HepG2 (cell line): ENCODE measurements around the gene DDX20. TPM values are rescaled to one million over a fixed set of nuclear protein-coding genes. Genes with fewer than 3 reads are reported as not detected.

Source experiments
- ATAC-seq: fragments of 200-7000 bp; cut with Tn5 transposase; 3 replicates; pipeline ENCODE4 v1.9.1; 2020; ENCODE audit warnings: mild to moderate bottlenecking, moderate library complexity
- BruUV-seq: library from RNA; stranded (reverse); fragments of 400-500 nt; replicated peaks from 2 replicates; lab custom pipeline; 2021; lab: Mats Ljungman, UMichigan
- CTCF ChIA-PET: fragments of 300-600 bp; formaldehyde crosslinking; extraction: SDS; loops from one replicate; lab custom pipeline; 2021; ENCODE audit warnings: low total read pairs, inconsistent platforms, low intra/inter-chr PET ratio; lab: Yijun Ruan, JAX
- POLR2A ChIA-PET: fragments of 350-600 bp; sonication (Branson Sonifier 250); formaldehyde crosslinking; loops from one replicate; lab custom pipeline; 2020; ENCODE audit warnings: antibody characterized with exemption, inconsistent platforms; lab: Yijun Ruan, JAX
- DNase-seq: peaks from one replicate; pipeline ENCODE4 v3.0.0-alpha.2; 2015; ENCODE audit warnings: low spot score
- FAIRE-seq: peaks from 3 replicates; lab custom pipeline; 2011; peaks lifted over from hg19 to GRCh38; lab: Jason Lieb, UNC
- H2AFZ ChIP-seq: one replicate; pipeline ENCODE4 v1.6.1; 2011; ENCODE audit warnings: low read length, inconsistent platforms
- H3K27ac ChIP-seq: fragments of 300-600 bp; 3 replicates; pipeline ENCODE4 v1.8.0; 2011; ENCODE audit warnings: mixed run types, mild to moderate bottlenecking, mixed read lengths, low read length, inconsistent platforms; ENCODE audit not compliant: insufficient read depth; ENCODE audit errors: extremely low read length
- H3K27me3 ChIP-seq, 2 experiments: fragments of 200-600 bp in 1 of 2; 2 replicates in 1 of 2; 3 replicates in 1 of 2; pipeline versions ENCODE4 v1.6.0 to v1.8.0; 2011; ENCODE audit warnings: low read length in 2 of 2, mild to moderate bottlenecking in 2 of 2, moderate library complexity in 2 of 2, inconsistent platforms in 1 of 2; ENCODE audit not compliant: insufficient read depth in 2 of 2, control insufficient read depth in 1 of 2
- H3K36me3 ChIP-seq, 2 experiments: fragments of 200-600 bp in 1 of 2; replicated peaks in 1 of 2; 2 replicates in 1 of 2; 3 replicates in 1 of 2; pipeline versions ENCODE4 v1.5.1 to v1.8.0; 2011; ENCODE audit warnings: low read length in 2 of 2, inconsistent platforms in 1 of 2; ENCODE audit not compliant: insufficient read depth in 2 of 2, control insufficient read depth in 1 of 2
- H3K4me1 ChIP-seq: 2 replicates; pipeline ENCODE4 v1.5.1; 2012; ENCODE audit warnings: low read length, inconsistent platforms; ENCODE audit not compliant: insufficient read depth
- H3K4me2 ChIP-seq: 2 replicates; pipeline ENCODE4 v1.6.0; 2011; ENCODE audit warnings: low read depth, low read length, inconsistent platforms
- H3K4me3 ChIP-seq, 3 experiments: fragments of 200-600 bp in 1 of 3; sonication (generic), shearing (Covaris generic) in 1 of 3; replicated peaks in 1 of 3; 2 replicates each; pipeline ENCODE4 v1.5.1; 2011 to 2016; ENCODE audit warnings: low read length in 3 of 3, inconsistent platforms in 2 of 3, low read depth in 2 of 3, mild to moderate bottlenecking in 2 of 3, control low read depth in 1 of 3, mixed read lengths in 1 of 3; ENCODE audit not compliant: insufficient read depth in 1 of 3
- H3K79me2 ChIP-seq: one replicate; pipeline ENCODE4 v1.6.1; 2011; ENCODE audit warnings: low read length, inconsistent platforms; ENCODE audit not compliant: insufficient read depth
- H3K9ac ChIP-seq: 2 replicates; pipeline ENCODE4 v1.6.0; 2011; ENCODE audit warnings: mild to moderate bottlenecking, low read depth, low read length, inconsistent platforms; ENCODE audit not compliant: insufficient read depth
- H3K9me3 ChIP-seq: 2 replicates; pipeline ENCODE4 v1.5.1; 2012; ENCODE audit warnings: mild to moderate bottlenecking, low read length
- H4K20me1 ChIP-seq: 2 replicates; pipeline ENCODE4 v1.6.0; 2011; ENCODE audit warnings: inconsistent platforms, mild to moderate bottlenecking, low read length, moderate library complexity; ENCODE audit not compliant: insufficient read depth
- ARNT ChIP-seq: fragments of 450-650 bp; IDR thresholded peaks from 2 replicates; pipeline ENCODE4 v1.6.1; 2017
- GABPB1 ChIP-seq: IDR thresholded peaks from 2 replicates; pipeline ENCODE4 v1.6.1; 2016; ENCODE audit warnings: mild to moderate bottlenecking, missing genetic modification reagents, moderate library complexity, missing compliant biosample characterization
- MAFK ChIP-seq, 2 experiments: IDR thresholded peaks in 1 of 2; conservative IDR thresholded peaks in 1 of 2; 2 replicates each; pipeline ENCODE4 v1.6.1; 2011; ENCODE audit warnings: improper control_type of control experiment in 2 of 2, low read length in 2 of 2
- MYC ChIP-seq: sonication (generic); formaldehyde crosslinking; IDR thresholded peaks from 2 replicates; pipeline ENCODE4 v1.9.0; 2021; ENCODE audit warnings: missing genetic modification reagents, borderline replicate concordance
- NBN ChIP-seq: fragments of 450-650 bp; conservative IDR thresholded peaks from 2 replicates; pipeline ENCODE4 v1.6.1; 2017
- NFIC ChIP-seq: IDR thresholded peaks from 2 replicates; pipeline ENCODE4 v1.6.1; 2012; ENCODE audit warnings: mild to moderate bottlenecking, low read length, inconsistent platforms
- NFKB2 ChIP-seq: sonication (generic); formaldehyde crosslinking; IDR thresholded peaks from 2 replicates; pipeline ENCODE4 v1.4.0; 2020; ENCODE audit warnings: missing genetic modification reagents, borderline replicate concordance
- RNF219 ChIP-seq: sonication (generic); formaldehyde crosslinking; IDR thresholded peaks from 2 replicates; pipeline ENCODE4 v1.5.0; 2020; ENCODE audit warnings: mild to moderate bottlenecking, missing genetic modification reagents
- ZFX ChIP-seq: sonication (generic); formaldehyde crosslinking; IDR thresholded peaks from 2 replicates; pipeline ENCODE4 v1.4.0; 2020; ENCODE audit warnings: mild to moderate bottlenecking, low read depth, missing genetic modification reagents, moderate library complexity
- ZNF224 ChIP-seq: sonication (generic); formaldehyde crosslinking; IDR thresholded peaks from 2 replicates; pipeline ENCODE4 v1.5.0; 2020; ENCODE audit warnings: mild to moderate bottlenecking, missing genetic modification reagents
- ZNF547 ChIP-seq: sonication (generic); formaldehyde crosslinking; IDR thresholded peaks from 2 replicates; pipeline ENCODE4 v1.5.1; 2020; ENCODE audit warnings: mild to moderate bottlenecking, missing genetic modification reagents
- ZSCAN22 ChIP-seq: sonication (generic); formaldehyde crosslinking; IDR thresholded peaks from 2 replicates; pipeline ENCODE4 v1.4.0; 2020; ENCODE audit warnings: mild to moderate bottlenecking, missing genetic modification reagents
- ZSCAN31 ChIP-seq: sonication (generic); formaldehyde crosslinking; IDR thresholded peaks from 2 replicates; pipeline ENCODE4 v1.5.0; 2020; ENCODE audit warnings: low read depth, mild to moderate bottlenecking, missing genetic modification reagents
- WGBS: methylation state at CpG from one replicate; pipeline ENCODE4 v1.1.6; 2017; ENCODE audit warnings: low lambda C conversion rate; 5-methylcytosine and 5-hydroxymethylcytosine counted together
- in situ Hi-C: cut with HindIII; loops from 2 replicates; pipeline ENCODE4 v1.10.0; 2017; ENCODE audit warnings: low pct_unique_long_range_greater_than_20kb; ENCODE audit not compliant: extremely low pct_ligation_motif_present
- intact Hi-C: fragments of 100-400 bp; cut with micrococcal nuclease; formaldehyde crosslinking; loops from one replicate; pipeline ENCODE4 v1.10.0; 2022; ENCODE audit not compliant: unreplicated experiment
- polyA plus RNA-seq, 8 experiments: library from polyadenylated mRNA; depleted of rRNA in 3 of 8; stranded (reverse) in 7 of 8; unstranded in 1 of 8; fragments of >200 nt; fragmentation: Illumina TruSeq in 4 of 8; extraction: Trizol in 4 of 8; gene quantifications; 2 replicates each; pipeline versions ENCODE4 v1.2.1 to v1.2.3, GENCODE V29; 2011 to 2016; ENCODE audit warnings: low read depth in 4 of 8, missing spikeins in 1 of 8, mixed read lengths in 1 of 8; ENCODE audit not compliant: insufficient read depth in 1 of 8
- total RNA-seq, 5 experiments: library from RNA; depleted of rRNA; stranded (reverse); fragments of >200 nt; fragmentation: Illumina TruSeq; extraction: Trizol; gene quantifications; 2 replicates each; pipeline ENCODE4 v1.2.3, GENCODE V29; 2016; ENCODE audit warnings: low read depth in 1 of 5

DDX20 gene
- total and polyA plus RNA-seq, 2 of the 13 experiments (the other 11 are each of a cell fraction or from before 2014, with no cell fraction given): 4.0 to 14.3 TPM

DNA sequence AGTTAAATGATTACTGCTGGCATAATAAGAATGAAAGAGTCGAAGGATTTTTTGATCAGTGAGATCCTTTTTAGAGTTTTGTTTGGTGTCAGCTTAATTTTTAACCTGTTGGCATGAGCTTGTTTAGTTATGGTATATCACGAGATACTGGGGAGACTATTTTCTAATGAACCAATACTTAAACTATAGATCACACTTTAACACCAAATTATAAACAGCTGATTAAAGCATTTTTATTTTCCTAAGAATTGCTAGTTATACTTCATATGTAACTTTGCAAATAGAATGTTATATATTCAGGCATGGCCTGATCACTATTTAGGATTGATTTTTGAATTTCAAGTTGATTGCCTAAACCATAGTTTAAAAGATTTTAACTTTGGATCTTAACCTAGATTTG lies 6.0 kb downstream of the DDX20 start:
- no peaks in the 10 kb centered on the region for H3K9me3 ChIP-seq
- no peak overlapping the region for H3K4me2 ChIP-seq
- intact Hi-C loops (no loop called here), in situ Hi-C loops (no loop called here)
- 64% methylated on average over 2 of the region's 2 CpGs for WGBS
- TF ChIP-seq MYC (CRISPR knock-in tag) (no peak), MAFK (conservative IDR thresholded peaks at IDR 0.05 in 1 of 2, IDR thresholded peaks at IDR 0.05 in 1 of 2; ENCODE audit: low read length in 2 of 2) (peak; percentile 25 to 52; a peak in 2 of 4 replicates), ZNF547 (no peak)
- ATAC-seq: no peak
- no peaks in the 10 kb centered on the region for H3K27me3 ChIP-seq
- ChIA-PET POLR2A (no interaction called here), CTCF (no interaction called here)
- H3K27ac ChIP-seq: no peak overlapping the region
- no peak overlapping the region for H3K4me3 ChIP-seq
- no peak for FAIRE-seq
- no peak overlapping the region for H2AFZ ChIP-seq
- H3K79me2 ChIP-seq: peaks cover 17% of the 10 kb centered on the region
- peaks cover 33% of the 10 kb centered on the region for H3K4me1 ChIP-seq
- no peak overlapping the region for H3K9ac ChIP-seq
- H3K36me3 ChIP-seq: peaks cover 3 to 62% of the 10 kb centered on the region in 2 experiments
- no TSS peak for BruUV-seq
- no peaks in the 10 kb centered on the region for H4K20me1 ChIP-seq
- DNase-seq: no peak

- DNase-seq (no peak), FAIRE-seq (no peak), ATAC-seq (no peak)
- H3K4me3 ChIP-seq: no peak overlapping the region
- H2AFZ ChIP-seq: no peak overlapping the region
- in situ Hi-C loops (no loop called here), intact Hi-C loops (no loop called here)
- 99% methylated on average over 2 of the region's 2 CpGs for WGBS
- BruUV-seq: no TSS peak
- ChIA-PET CTCF (no interaction called here), POLR2A (no interaction called here)
- H3K27ac ChIP-seq: no peak overlapping the region
- H3K4me1 ChIP-seq: peaks cover 27% of the 10 kb centered on the region
- H3K27me3 ChIP-seq: no peaks in the 10 kb centered on the region
- H4K20me1 ChIP-seq: no peaks in the 10 kb centered on the region
- no peak overlapping the region for H3K9ac ChIP-seq
- TF ChIP-seq ZNF224 (no peak), ZSCAN31 (CRISPR knock-in tag) (no peak), NFIC (no peak), NFKB2 (no peak), GABPB1 (CRISPR knock-in tag) (no peak), NBN (no peak), ZFX (CRISPR knock-in tag) (no peak), ARNT (no peak), RNF219 (CRISPR knock-in tag) (no peak), ZSCAN22 (no peak)
- H3K4me2 ChIP-seq: no peak overlapping the region
- no peaks in the 10 kb centered on the region for H3K9me3 ChIP-seq
- peaks cover 11% of the 10 kb centered on the region for H3K79me2 ChIP-seq
- H3K36me3 ChIP-seq: peaks cover 3 to 66% of the 10 kb centered on the region in 2 experiments
Observed at GRCh38 chr1:111762332-111762731, 6.6 kb downstream of the DDX20 start.
